Measurements from ENCODE around the gene KIF12. TPM values are rescaled to one million over a fixed set of nuclear protein-coding genes. Genes with fewer than 3 reads are reported as not detected.

Gene KIF12
- total and polyA plus RNA-seq, 2 of the 13 experiments (the other 11 are each of a cell fraction or from before 2014, with no cell fraction given) = 1.8 to 12.5 TPM

GRCh38 chr9:114080773-114081440 is 18.2 kb downstream of the KIF12 start (continued):
- TF ChIP-seq, protein P1, sequence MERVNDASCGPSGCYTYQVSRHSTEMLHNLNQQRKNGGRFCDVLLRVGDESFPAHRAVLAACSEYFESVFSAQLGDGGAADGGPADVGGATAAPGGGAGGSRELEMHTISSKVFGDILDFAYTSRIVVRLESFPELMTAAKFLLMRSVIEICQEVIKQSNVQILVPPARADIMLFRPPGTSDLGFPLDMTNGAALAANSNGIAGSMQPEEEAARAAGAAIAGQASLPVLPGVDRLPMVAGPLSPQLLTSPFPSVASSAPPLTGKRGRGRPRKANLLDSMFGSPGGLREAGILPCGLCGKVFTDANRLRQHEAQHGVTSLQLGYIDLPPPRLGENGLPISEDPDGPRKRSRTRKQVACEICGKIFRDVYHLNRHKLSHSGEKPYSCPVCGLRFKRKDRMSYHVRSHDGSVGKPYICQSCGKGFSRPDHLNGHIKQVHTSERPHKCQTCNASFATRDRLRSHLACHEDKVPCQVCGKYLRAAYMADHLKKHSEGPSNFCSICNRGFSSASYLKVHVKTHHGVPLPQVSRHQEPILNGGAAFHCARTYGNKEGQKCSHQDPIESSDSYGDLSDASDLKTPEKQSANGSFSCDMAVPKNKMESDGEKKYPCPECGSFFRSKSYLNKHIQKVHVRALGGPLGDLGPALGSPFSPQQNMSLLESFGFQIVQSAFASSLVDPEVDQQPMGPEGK (CRISPR knock-in tag; IDR thresholded peaks at IDR 0.05) = peak; percentile 97
- peak; percentile 81 for TF ChIP-seq TARDBP (CRISPR knock-in tag; IDR thresholded peaks at IDR 0.05)
- peak; percentile 64; the same call in 1 of the 2 replicates for TF ChIP-seq ZNF343 (CRISPR knock-in tag; IDR thresholded peaks at IDR 0.05)
- TF ChIP-seq ZSCAN22 (CRISPR knock-in tag; IDR thresholded peaks at IDR 0.05) = no peak
- TF ChIP-seq EP300 (IDR thresholded peaks at IDR 0.05; ENCODE audit: low read depth in 2 of 2, low read length in 2 of 2) = peak; percentile 77 to 98; a peak in 3 of 4 replicates
- TF ChIP-seq EP300 (CRISPR knock-in tag; IDR thresholded peaks at IDR 0.05; ENCODE audit: borderline replicate concordance) = peak; percentile 87
- TF ChIP-seq ZFP36L1 (CRISPR knock-in tag; IDR thresholded peaks at IDR 0.05) = peak; percentile 56; the same call in 1 of the 2 replicates
- peak; percentile 24; the same call in 1 of the 2 replicates for TF ChIP-seq ZBTB3 (CRISPR knock-in tag; IDR thresholded peaks at IDR 0.05; ENCODE audit: borderline replicate concordance, low read depth)
- peak; percentile 75 for TF ChIP-seq SALL1 (CRISPR knock-in tag; IDR thresholded peaks at IDR 0.05)
- TF ChIP-seq, protein P2, sequence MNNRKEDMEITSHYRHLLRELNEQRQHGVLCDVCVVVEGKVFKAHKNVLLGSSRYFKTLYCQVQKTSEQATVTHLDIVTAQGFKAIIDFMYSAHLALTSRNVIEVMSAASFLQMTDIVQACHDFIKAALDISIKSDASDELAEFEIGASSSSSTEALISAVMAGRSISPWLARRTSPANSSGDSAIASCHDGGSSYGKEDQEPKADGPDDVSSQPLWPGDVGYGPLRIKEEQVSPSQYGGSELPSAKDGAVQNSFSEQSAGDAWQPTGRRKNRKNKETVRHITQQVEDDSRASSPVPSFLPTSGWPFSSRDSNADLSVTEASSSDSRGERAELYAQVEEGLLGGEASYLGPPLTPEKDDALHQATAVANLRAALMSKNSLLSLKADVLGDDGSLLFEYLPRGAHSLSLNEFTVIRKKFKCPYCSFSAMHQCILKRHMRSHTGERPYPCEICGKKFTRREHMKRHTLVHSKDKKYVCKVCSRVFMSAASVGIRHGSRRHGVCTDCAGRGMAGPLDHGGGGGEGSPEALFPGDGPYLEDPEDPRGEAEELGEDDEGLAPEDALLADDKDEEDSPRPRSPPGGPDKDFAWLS (CRISPR knock-in tag; IDR thresholded peaks at IDR 0.05; ENCODE audit: borderline replicate concordance) = no peak
- TF ChIP-seq ZBTB7A (CRISPR knock-in tag; IDR thresholded peaks at IDR 0.05) = peak; percentile 99
- TF ChIP-seq SIN3A (IDR thresholded peaks at IDR 0.05; ENCODE audit: borderline replicate concordance, low read depth, low read length) = no peak
- peak; percentile 78 for TF ChIP-seq YY1 (IDR thresholded peaks at IDR 0.05; ENCODE audit: insufficient read depth, insufficient replicate concordance, low read depth, low read length)
- TF ChIP-seq ARID4A (CRISPR knock-in tag; IDR thresholded peaks at IDR 0.05; ENCODE audit: borderline replicate concordance) = peak; percentile 54; the same call in 1 of the 2 replicates
- peak; percentile 82; the same call in 1 of the 2 replicates for TF ChIP-seq NRL (CRISPR knock-in tag; IDR thresholded peaks at IDR 0.05; ENCODE audit: borderline replicate concordance)
- TF ChIP-seq NR2F1 (CRISPR knock-in tag; IDR thresholded peaks at IDR 0.05) = peak in 1 of 2 experiments; percentile 31; a peak in 2 of 4 replicates
- peak; percentile 47; the same call in 1 of the 2 replicates for TF ChIP-seq RNF219 (CRISPR knock-in tag; IDR thresholded peaks at IDR 0.05)
- TF ChIP-seq TCF7 (IDR thresholded peaks at IDR 0.05; ENCODE audit: low read depth) = peak; percentile 43
